HepG2 (cell line): ENCODE measurements around the gene PDZRN4. TPM values are rescaled to one million over a fixed set of nuclear protein-coding genes. Genes with fewer than 3 reads are reported as not detected.

Source experiments
- ATAC-seq: fragments of 200-7000 bp; cut with Tn5 transposase; 3 replicates; pipeline ENCODE4 v1.9.1; 2020; ENCODE audit warnings: mild to moderate bottlenecking, moderate library complexity
- BruUV-seq: library from RNA; stranded (reverse); fragments of 400-500 nt; replicated peaks from 2 replicates; lab custom pipeline; 2021; lab: Mats Ljungman, UMichigan
- CTCF ChIA-PET: fragments of 300-600 bp; formaldehyde crosslinking; extraction: SDS; loops from one replicate; lab custom pipeline; 2021; ENCODE audit warnings: low total read pairs, inconsistent platforms, low intra/inter-chr PET ratio; lab: Yijun Ruan, JAX
- POLR2A ChIA-PET: fragments of 350-600 bp; sonication (Branson Sonifier 250); formaldehyde crosslinking; loops from one replicate; lab custom pipeline; 2020; ENCODE audit warnings: antibody characterized with exemption, inconsistent platforms; lab: Yijun Ruan, JAX
- DNase-seq: peaks from one replicate; pipeline ENCODE4 v3.0.0-alpha.2; 2015; ENCODE audit warnings: low spot score
- FAIRE-seq: peaks from 3 replicates; lab custom pipeline; 2011; peaks lifted over from hg19 to GRCh38; lab: Jason Lieb, UNC
- H2AFZ ChIP-seq: one replicate; pipeline ENCODE4 v1.6.1; 2011; ENCODE audit warnings: low read length, inconsistent platforms
- H3K27ac ChIP-seq: fragments of 300-600 bp; 3 replicates; pipeline ENCODE4 v1.8.0; 2011; ENCODE audit warnings: mixed run types, mild to moderate bottlenecking, mixed read lengths, low read length, inconsistent platforms; ENCODE audit not compliant: insufficient read depth; ENCODE audit errors: extremely low read length
- H3K27me3 ChIP-seq, 2 experiments: fragments of 200-600 bp in 1 of 2; 2 replicates in 1 of 2; 3 replicates in 1 of 2; pipeline versions ENCODE4 v1.6.0 to v1.8.0; 2011; ENCODE audit warnings: low read length in 2 of 2, mild to moderate bottlenecking in 2 of 2, moderate library complexity in 2 of 2, inconsistent platforms in 1 of 2; ENCODE audit not compliant: insufficient read depth in 2 of 2, control insufficient read depth in 1 of 2
- H3K36me3 ChIP-seq, 2 experiments: fragments of 200-600 bp in 1 of 2; replicated peaks in 1 of 2; 2 replicates in 1 of 2; 3 replicates in 1 of 2; pipeline versions ENCODE4 v1.5.1 to v1.8.0; 2011; ENCODE audit warnings: low read length in 2 of 2, inconsistent platforms in 1 of 2; ENCODE audit not compliant: insufficient read depth in 2 of 2, control insufficient read depth in 1 of 2
- H3K4me1 ChIP-seq: 2 replicates; pipeline ENCODE4 v1.5.1; 2012; ENCODE audit warnings: low read length, inconsistent platforms; ENCODE audit not compliant: insufficient read depth
- H3K4me2 ChIP-seq: 2 replicates; pipeline ENCODE4 v1.6.0; 2011; ENCODE audit warnings: low read depth, low read length, inconsistent platforms
- H3K4me3 ChIP-seq, 3 experiments: fragments of 200-600 bp in 1 of 3; sonication (generic), shearing (Covaris generic) in 1 of 3; replicated peaks in 1 of 3; 2 replicates each; pipeline ENCODE4 v1.5.1; 2011 to 2016; ENCODE audit warnings: low read length in 3 of 3, inconsistent platforms in 2 of 3, low read depth in 2 of 3, mild to moderate bottlenecking in 2 of 3, control low read depth in 1 of 3, mixed read lengths in 1 of 3; ENCODE audit not compliant: insufficient read depth in 1 of 3
- H3K79me2 ChIP-seq: one replicate; pipeline ENCODE4 v1.6.1; 2011; ENCODE audit warnings: low read length, inconsistent platforms; ENCODE audit not compliant: insufficient read depth
- H3K9ac ChIP-seq: 2 replicates; pipeline ENCODE4 v1.6.0; 2011; ENCODE audit warnings: mild to moderate bottlenecking, low read depth, low read length, inconsistent platforms; ENCODE audit not compliant: insufficient read depth
- H3K9me3 ChIP-seq: 2 replicates; pipeline ENCODE4 v1.5.1; 2012; ENCODE audit warnings: mild to moderate bottlenecking, low read length
- H4K20me1 ChIP-seq: 2 replicates; pipeline ENCODE4 v1.6.0; 2011; ENCODE audit warnings: inconsistent platforms, mild to moderate bottlenecking, low read length, moderate library complexity; ENCODE audit not compliant: insufficient read depth
- ARID3A ChIP-seq: IDR thresholded peaks from 2 replicates; pipeline ENCODE4 v1.6.1; 2012; ENCODE audit warnings: low read depth, low read length, improper control_type of control experiment
- GPBP1L1 ChIP-seq: sonication (generic); formaldehyde crosslinking; IDR thresholded peaks from 2 replicates; pipeline ENCODE4 v1.5.0; 2020; ENCODE audit warnings: mild to moderate bottlenecking, missing genetic modification reagents
- KLF13 ChIP-seq: sonication (generic); formaldehyde crosslinking; IDR thresholded peaks from 2 replicates; pipeline ENCODE4 v1.4.0; 2020; ENCODE audit warnings: mild to moderate bottlenecking, missing genetic modification reagents
- SIN3A ChIP-seq: IDR thresholded peaks from 2 replicates; pipeline ENCODE4 v1.6.1; 2011; ENCODE audit warnings: low read depth, mild to moderate bottlenecking, control low read depth, low read length, borderline replicate concordance
- SOX6 ChIP-seq, 2 experiments: fragments of 450-650 bp in 1 of 2; sonication (generic) in 1 of 2; formaldehyde crosslinking in 1 of 2; IDR thresholded peaks; 2 replicates each; pipeline versions ENCODE4 v1.4.0 to v1.6.1; 2017 to 2020; ENCODE audit warnings: antibody characterized with exemption in 1 of 2, mild to moderate bottlenecking in 1 of 2, missing genetic modification reagents in 1 of 2
- ZFP36 ChIP-seq: fragments of 150-350 bp; IDR thresholded peaks from 2 replicates; pipeline ENCODE4 v1.6.1; 2018; ENCODE audit warnings: borderline replicate concordance, low read length, low read depth; ENCODE audit not compliant: partially characterized antibody
- ZNF224 ChIP-seq: sonication (generic); formaldehyde crosslinking; IDR thresholded peaks from 2 replicates; pipeline ENCODE4 v1.5.0; 2020; ENCODE audit warnings: mild to moderate bottlenecking, missing genetic modification reagents
- ZNF781 ChIP-seq: sonication (generic); formaldehyde crosslinking; IDR thresholded peaks from 2 replicates; pipeline ENCODE4 v1.5.1; 2020; ENCODE audit warnings: borderline replicate concordance, mild to moderate bottlenecking, missing genetic modification reagents; ENCODE audit errors: not compliant biosample characterization
- ZNF816 ChIP-seq: sonication (generic); formaldehyde crosslinking; IDR thresholded peaks from 2 replicates; pipeline ENCODE4 v1.8.0; 2022; ENCODE audit warnings: missing genetic modification reagents, mild to moderate bottlenecking, borderline replicate concordance
- ZSCAN21 ChIP-seq: sonication (generic); formaldehyde crosslinking; IDR thresholded peaks from 2 replicates; pipeline ENCODE4 v1.8.0; 2022; ENCODE audit warnings: mild to moderate bottlenecking, missing genetic modification reagents, moderate library complexity, borderline replicate concordance
- WGBS: methylation state at CpG from one replicate; pipeline ENCODE4 v1.1.6; 2017; ENCODE audit warnings: low lambda C conversion rate; 5-methylcytosine and 5-hydroxymethylcytosine counted together
- in situ Hi-C: cut with HindIII; loops from 2 replicates; pipeline ENCODE4 v1.10.0; 2017; ENCODE audit warnings: low pct_unique_long_range_greater_than_20kb; ENCODE audit not compliant: extremely low pct_ligation_motif_present
- intact Hi-C: fragments of 100-400 bp; cut with micrococcal nuclease; formaldehyde crosslinking; loops from one replicate; pipeline ENCODE4 v1.10.0; 2022; ENCODE audit not compliant: unreplicated experiment
- polyA plus RNA-seq, 8 experiments: library from polyadenylated mRNA; depleted of rRNA in 3 of 8; stranded (reverse) in 7 of 8; unstranded in 1 of 8; fragments of >200 nt; fragmentation: Illumina TruSeq in 4 of 8; extraction: Trizol in 4 of 8; gene quantifications; 2 replicates each; pipeline versions ENCODE4 v1.2.1 to v1.2.3, GENCODE V29; 2011 to 2016; ENCODE audit warnings: low read depth in 4 of 8, missing spikeins in 1 of 8, mixed read lengths in 1 of 8; ENCODE audit not compliant: insufficient read depth in 1 of 8
- total RNA-seq, 5 experiments: library from RNA; depleted of rRNA; stranded (reverse); fragments of >200 nt; fragmentation: Illumina TruSeq; extraction: Trizol; gene quantifications; 2 replicates each; pipeline ENCODE4 v1.2.3, GENCODE V29; 2016; ENCODE audit warnings: low read depth in 1 of 5

PDZRN4 gene
- total and polyA plus RNA-seq, 2 of the 13 experiments (the other 11 are each of a cell fraction or from before 2014, with no cell fraction given), result not detected

GRCh38 chr12:41436076-41436475 is 248.0 kb downstream of the PDZRN4 start:
- Histone ChIP-seq H2AFZ (no peak overlapping the region), H3K9ac (no peak overlapping the region), H3K27ac (no peak overlapping the region), H3K4me2 (no peak overlapping the region), H3K36me3 (no peaks in the 10 kb centered on the region), H4K20me1 (no peaks in the 10 kb centered on the region), H3K9me3 (no peaks in the 10 kb centered on the region), H3K4me3 (no peak overlapping the region), H3K27me3 (no peaks in the 10 kb centered on the region), H3K4me1 (no peaks in the 10 kb centered on the region), H3K79me2 (no peaks in the 10 kb centered on the region)
- intact Hi-C loops, result no loop called here
- 3% methylated on average over 4 of the region's 4 CpGs for WGBS
- BruUV-seq, result no TSS peak
- DNase-seq (no peak), ATAC-seq (no peak), FAIRE-seq (no peak)
- in situ Hi-C loops, result no loop called here
- TF ChIP-seq ZNF224 (CRISPR knock-in tag) (no peak), ZFP36 (no peak), ZNF816 (no peak), SIN3A (no peak), ZSCAN21 (CRISPR knock-in tag) (no peak), SOX6 (IDR thresholded peaks at IDR 0.05) (no peak), SOX6 (CRISPR knock-in tag; IDR thresholded peaks at IDR 0.05) (no peak), ZNF781 (CRISPR knock-in tag) (no peak), KLF13 (CRISPR knock-in tag) (no peak), GPBP1L1 (CRISPR knock-in tag) (no peak), ARID3A (no peak)
- CTCF ChIA-PET, result no interaction called here
- POLR2A ChIA-PET, result no interaction called here
